CD4-positive, alpha-beta T cell treated with Interferon alpha-2 for 1 hour (primary cell): Measurements from ENCODE around the gene COMP.
"Not testable (repeated sequence)": the region's sequence is repeated elsewhere in the genome, so short reads cannot be mapped to it uniquely, and the experiment has no call there.

Source experiments
- DNase-seq, 2 donors: peaks; one replicate each; pipeline ENCODE4 v3.0.0-alpha.2; 2020 to 2022

The COMP gene

GRCh38 chr19:18745012-18745735, 45.9 kb downstream of the COMP start:
- DNase-seq: no peak

DNA sequence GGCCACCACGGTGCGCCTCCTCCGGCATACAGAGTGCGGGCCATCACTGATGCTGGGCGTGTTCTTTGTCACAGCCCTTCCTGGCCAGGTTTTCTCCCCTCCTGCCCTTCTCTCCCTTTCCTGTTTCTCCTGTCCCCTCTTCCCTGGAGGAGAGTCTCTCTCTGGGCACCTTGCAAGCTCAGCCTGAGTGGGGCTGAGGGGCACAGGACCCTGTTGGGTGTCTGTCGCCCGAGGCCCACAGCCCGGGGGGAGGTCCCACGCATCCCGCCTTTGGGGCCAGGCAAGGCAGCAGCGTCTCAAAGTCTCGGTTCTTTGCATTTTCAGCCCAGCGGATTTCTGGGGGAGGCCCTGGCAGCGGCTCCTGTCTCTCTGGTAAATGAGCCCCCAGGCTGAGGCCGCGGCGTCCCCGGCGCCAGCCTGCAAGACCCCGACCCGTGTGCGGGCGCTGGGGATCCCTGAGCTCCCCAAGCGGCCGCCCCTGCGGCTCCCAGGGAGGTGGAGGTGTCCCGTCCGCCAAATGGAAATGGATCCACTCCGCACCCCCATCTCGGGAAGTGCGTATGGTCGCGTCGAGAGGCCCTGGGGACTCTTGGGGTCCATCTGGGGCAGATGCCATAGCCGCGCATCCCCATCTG, 47.2 kb downstream of the COMP start:
- no peak for DNase-seq

- DNase-seq: no peak
These were observed 48.0 kb downstream of the COMP start for GRCh38 chr19:18742838-18743783.

- DNase-seq: no peak
These were observed 48.8 kb downstream of the COMP start for GRCh38 chr19:18742324-18742723.

DNA sequence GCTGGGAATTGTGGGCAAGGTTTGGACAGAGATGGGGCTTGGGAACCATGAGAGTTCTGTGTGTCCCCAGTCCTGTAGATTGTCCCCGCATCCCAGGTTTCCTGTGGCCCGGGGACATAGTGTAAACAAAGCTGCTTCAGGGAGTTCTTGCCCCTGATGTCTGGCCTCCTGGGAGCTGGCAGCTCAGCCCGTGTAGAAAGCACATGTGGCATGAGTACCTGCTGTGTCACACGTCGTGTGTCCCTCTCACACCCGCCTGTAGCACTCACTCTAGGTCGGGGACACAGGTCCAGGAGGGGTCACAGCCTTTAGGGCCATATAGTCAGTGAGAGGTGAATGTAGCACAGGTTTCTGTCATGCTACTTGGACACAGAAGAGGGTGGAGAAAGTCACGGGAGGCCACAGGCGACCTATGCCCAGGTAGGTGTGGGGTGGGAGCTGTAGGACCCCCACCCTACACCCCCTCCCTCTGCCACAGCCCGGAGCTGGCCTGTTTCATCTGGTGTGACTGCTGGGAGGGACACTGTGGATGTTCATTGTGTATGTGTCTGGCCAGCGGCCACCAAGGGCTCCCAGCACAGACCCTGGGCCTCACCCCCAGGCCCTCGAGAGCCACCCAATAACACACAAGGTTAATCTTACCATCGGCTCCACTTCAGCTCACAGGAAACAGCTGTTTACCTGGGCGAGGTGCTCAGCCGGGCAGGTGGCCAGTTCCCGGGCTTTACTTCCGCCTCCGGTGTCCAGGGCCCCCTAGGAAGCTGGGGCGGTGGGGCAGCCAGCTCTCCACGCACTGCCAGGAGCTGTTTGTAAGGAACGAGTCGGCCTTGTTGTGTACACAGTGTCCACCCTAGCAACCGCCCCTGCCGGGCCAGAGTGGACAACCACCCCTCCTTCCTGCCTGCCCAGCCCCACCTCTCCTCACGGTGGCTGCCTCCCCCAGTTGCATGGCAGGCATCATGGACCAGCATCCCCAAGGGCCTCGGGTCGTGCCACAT, 49.7 kb downstream of the COMP start:
- DNase-seq: no peak

GRCh38 chr19:18738961-18739690, 52.0 kb downstream of the COMP start:
- DNase-seq: no peak

DNA sequence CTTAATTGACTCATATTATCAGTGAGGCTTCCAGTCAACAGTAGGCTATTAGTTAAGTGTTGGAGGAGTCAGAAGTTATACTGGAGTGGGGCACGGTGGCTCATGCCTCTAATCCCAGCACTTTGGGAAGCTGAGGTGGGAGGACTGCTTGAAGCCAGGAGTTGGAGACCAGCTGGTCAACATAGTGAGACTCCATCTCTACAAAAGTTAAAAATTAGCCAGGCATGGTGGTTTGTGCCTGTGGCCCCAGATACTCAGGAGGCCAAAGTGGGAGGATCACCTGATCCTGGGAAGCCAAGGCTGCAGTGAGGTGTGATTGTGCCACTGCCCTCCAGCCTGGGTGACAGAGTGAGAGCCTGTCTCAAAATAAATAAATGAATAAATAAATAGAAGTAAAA, 53.2 kb downstream of the COMP start:
- no peak for DNase-seq

- no peak for DNase-seq
These were observed 53.7 kb downstream of the COMP start for GRCh38 chr19:18737337-18737953.

GRCh38 chr19:18736415-18737336, 54.4 kb downstream of the COMP start:
- no peak for DNase-seq

- DNase-seq: no peak
These were observed 55.4 kb downstream of the COMP start for GRCh38 chr19:18735752-18736151.

- no peak for DNase-seq
These were observed 55.8 kb downstream of the COMP start for GRCh38 chr19:18735324-18735723.

DNA sequence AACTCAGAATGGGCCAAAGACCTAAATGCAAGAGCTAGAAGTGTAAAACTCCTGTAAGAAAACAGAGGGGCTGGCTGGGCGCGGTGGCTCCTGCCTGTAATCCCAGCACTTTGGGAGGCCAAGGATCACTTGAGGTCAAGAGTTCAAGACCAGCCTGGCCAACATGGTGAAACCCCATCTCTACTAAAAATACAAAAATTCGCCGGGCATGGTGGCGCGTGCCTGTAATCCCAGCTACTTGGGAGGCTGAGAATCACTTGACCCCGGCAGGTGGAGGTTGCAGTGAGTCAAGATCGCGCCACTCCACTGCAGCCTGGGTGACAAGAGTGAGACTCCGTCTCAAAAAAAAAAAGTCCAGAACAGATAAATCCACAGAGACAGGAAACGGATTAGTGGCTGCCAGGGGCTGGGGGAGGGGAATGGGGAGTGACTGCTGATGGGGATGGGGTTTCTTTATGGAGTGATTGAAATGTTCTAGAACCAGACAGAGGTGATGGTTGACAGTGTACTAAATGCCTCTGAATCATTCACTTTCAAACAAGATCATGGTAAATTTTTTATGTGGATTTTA, 57.3 kb downstream of the COMP start:
- not testable (repeated sequence) for DNase-seq

DNA sequence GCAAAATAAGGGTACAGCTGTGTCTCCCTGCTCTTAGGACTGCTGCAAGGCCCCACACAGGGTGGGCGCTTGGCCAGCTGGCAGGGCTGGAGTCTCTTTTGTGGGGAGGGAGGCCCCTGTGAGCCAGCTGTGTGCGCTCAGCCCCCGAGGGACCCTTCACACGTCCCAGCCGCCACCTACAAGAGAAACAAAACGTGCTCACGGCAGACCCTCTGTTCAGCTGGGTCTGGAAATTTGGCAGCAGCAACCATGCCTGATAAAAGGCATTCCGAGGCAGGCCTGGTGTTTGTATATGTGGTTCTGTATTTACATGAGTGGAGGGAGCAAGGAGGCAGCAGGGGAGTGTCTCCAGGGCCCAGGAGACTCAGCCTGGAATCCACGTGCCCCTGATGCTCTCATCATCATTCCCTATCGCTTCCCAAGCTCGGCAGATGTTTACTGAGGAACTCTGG, 57.9 kb downstream of the COMP start:
- DNase-seq: no peak
